GM18519 (cell line): ENCODE results near the gene MAGI2.

Experiments
- ATAC-seq: cut with Tn5 transposase; IDR thresholded peaks from one replicate; pipeline ENCODE4 v1.9.1; 2021; ENCODE audit warnings: mild to moderate bottlenecking, moderate library complexity; ENCODE audit not compliant: unreplicated experiment, low FRiP score

The MAGI2 gene

GRCh38 chr7:78768859-78769258 lies 684.6 kb downstream of the MAGI2 start:
- ATAC-seq, result no peak

GRCh38 chr7:78765943-78766729 lies 687.3 kb downstream of the MAGI2 start:
- no peak for ATAC-seq

DNA sequence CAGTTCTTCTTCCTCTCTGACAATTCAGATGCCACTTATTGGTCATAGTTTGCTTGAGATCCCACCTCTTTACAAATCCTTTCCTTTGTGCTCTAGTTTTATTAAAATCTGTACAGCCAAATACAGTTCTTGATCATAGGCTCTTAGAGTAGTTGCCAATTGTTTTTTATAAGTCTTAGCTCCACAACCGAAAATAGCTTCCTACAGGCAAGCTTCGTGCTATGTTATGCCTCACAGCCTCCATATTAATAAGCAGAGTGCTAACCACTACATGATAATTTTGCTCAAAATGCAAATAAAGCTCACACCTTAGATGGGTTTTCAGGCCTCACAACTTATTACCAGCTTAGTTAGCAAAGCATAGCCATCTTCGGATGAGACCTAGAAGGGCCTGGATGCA lies 688.9 kb downstream of the MAGI2 start:
- no peak for ATAC-seq

DNA sequence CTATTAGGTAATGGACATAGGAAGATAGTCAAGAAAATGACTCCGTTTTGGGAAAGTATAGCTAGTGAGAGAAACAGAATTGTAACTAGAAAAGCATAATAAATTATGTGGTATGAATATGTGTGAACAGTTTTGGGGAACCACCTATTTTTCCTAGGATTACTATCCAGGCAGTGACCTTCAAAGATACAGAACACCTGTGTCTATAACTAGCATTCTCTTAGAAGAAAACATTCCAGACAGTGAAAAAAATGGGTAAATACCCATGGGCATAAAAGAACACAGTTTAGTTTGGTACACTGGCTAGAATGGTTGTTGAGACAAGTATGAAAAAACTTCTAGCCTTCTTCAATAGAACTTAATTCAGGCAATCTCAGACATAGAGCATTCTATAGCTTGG lies 690.8 kb downstream of the MAGI2 start:
- ATAC-seq, result no peak

DNA sequence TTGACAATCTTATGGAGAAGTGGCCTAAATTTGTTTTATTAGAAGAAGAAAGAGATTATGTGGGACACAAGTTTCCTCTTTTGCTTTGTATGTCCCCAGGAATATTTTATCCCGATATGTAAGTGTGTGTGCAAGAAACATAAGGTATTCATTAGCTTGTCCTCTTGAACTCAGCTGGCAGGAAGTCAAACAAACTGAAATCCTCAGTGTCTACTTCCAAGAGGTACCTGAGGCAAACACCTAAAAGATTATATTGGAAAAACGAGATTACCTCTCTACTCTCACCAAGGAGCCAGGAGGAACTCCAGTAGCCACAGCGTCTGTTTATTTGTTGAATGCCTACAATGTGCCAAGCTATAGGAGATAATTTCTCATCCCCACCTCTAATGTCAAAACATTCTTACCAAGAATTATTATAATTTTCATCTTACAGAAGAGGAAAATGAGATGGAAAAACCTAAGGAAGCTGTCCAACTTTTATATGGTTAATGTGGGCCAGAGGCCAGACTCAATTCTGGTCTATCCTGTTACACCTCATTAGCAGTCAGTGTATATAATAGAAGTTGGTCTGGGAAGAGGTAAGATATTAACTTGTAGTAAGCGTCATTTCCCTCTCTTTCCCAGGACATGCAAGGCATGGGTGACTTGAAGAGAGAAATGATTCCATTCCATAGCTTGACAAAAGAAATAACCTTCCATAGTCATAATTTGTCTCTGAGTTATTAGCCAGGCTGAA lies 692.7 kb downstream of the MAGI2 start:
- ATAC-seq, result no peak

GRCh38 chr7:78752554-78752953 lies 700.9 kb downstream of the MAGI2 start:
- no peak for ATAC-seq

- ATAC-seq, result no peak
Observed at GRCh38 chr7:78751253-78751652, 702.2 kb downstream of the MAGI2 start.

GRCh38 chr7:78749052-78749746 lies 704.3 kb downstream of the MAGI2 start:
- no peak for ATAC-seq

DNA sequence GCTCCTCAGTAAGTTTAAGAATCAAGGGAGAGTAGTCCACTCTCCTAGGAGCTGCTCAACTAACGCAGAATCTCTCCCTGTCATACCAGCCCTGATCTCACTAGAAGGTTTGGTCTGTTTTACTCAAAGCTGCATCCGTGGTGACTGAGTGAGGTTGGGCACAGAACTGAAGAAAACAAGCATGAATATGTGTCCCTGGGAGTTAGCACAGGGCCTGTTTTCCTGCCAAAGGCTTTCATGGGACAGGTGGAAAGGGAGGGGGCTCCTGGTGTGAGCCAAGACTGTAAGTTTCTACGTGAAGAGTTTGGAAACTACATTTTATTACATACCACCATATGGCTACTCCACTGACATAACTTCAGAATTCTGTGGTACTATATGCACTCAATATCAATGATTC lies 705.9 kb downstream of the MAGI2 start:
- ATAC-seq, result no peak

DNA sequence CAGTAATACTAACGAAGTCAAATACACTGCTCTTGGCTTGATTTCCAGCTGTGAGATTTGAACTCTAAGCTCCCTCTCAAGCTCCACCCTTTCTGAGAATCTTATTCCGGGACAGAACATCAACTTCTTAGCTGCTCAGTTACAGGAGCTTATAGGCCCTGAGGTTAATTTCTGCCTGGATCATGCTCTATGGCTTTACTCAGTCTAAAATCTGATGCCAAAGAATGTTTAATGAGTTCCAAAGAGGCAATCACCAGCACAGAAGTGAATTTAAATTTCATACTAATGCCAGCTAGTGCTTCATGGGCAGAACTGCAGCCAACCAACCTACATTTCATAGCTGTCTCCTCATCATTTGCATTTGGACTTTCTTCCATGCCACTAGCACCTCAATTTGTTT lies 707.2 kb downstream of the MAGI2 start:
- ATAC-seq, result no peak

- ATAC-seq, result no peak
Observed at GRCh38 chr7:78742694-78743093, 710.8 kb downstream of the MAGI2 start.

GRCh38 chr7:78736548-78736947 lies 716.9 kb downstream of the MAGI2 start:
- ATAC-seq, result no peak

DNA sequence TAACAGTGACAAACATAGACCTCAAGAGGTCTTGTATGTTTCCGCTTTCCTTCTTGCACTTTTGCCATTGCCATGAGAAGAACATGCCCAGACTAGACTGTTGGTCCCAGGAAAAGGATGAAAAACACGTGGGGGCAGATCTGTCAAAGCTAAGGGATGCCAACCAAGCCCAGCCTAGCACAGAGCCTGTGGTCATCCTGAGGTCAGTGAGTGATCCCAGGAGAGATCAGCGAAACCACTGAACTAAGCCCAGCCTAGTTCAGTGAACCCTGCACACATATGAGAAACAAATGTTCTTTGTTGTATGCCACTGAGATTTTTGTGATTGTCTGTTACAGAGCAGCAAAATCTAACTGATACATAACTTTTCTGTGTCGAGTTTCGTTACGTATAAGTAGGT lies 718.8 kb downstream of the MAGI2 start:
- ATAC-seq, result no peak

DNA sequence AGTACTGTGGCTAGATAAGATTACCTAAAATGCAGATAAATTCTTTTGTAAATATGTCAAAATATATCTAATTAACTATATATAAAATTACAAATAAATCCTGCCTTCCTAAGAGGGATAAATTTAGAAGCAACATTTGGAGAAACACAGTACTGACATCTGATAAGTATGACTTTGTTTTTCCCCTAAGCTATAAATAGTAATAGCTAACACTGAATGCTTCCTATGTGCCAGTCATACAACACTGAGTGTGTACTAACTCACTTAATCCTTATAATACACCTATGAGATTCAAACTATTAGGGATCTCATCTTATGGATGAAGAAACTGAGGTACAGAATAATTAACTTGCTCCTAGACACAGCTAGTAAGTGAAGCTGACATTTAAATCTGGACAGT lies 733.4 kb downstream of the MAGI2 start:
- ATAC-seq, result no peak

DNA sequence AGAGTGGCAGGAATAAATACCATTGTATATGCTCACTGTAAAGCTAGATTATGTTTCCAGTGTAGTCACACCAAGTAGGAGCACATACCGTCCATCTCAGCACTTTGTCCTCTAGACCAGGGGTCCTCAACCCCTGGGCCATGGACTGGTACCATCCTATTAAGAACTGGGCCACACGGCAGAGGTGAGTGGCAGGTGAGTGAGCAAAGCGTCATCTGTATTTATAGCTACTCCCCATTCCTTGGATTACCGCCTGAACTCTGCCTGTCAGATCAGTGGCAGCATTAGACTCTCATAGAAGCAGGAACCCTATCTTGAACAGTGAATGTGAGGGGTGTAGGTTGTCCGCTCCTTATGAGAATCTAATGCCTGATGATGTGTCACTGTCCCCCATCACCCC lies 735.3 kb downstream of the MAGI2 start:
- ATAC-seq, result no peak

- ATAC-seq, result no peak
Observed at GRCh38 chr7:78716876-78717275, 736.6 kb downstream of the MAGI2 start.

DNA sequence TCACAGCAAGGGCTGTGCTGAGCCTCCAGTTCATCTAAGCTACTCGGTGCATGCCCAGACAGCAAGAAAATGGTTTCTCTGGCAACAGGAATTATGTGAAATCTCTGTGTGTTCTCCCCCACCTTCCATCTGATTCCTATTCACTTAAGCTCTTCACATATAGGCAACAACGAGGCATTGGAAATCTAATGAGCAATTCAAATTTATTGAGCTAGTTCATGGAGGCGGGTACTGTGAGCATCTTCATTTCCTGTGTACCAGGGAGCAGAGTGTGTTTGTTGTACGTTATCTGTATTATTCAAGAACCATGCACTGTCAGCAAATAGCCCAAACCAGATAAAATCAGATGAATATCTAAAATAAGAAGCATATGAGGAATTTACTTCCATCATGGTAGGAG lies 739.1 kb downstream of the MAGI2 start:
- no peak for ATAC-seq

DNA sequence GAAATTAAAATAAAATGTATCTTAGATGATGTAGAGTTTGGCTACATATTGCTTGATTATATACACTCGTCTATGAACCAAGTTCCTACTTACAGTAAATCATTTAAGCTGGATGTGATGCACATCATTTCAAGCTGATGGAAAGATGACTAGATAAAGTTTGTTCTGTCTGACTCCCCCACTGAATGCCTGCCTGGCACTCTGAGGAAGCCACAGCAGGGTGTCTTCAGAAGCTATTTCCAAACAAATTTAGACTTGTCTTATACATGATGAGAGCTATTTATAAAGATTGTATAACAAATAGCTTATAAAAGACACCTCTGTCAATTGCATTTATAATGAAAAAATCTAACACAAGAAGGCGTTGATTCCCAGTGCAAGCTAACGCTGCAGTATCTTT lies 741.4 kb downstream of the MAGI2 start:
- no peak for ATAC-seq

DNA sequence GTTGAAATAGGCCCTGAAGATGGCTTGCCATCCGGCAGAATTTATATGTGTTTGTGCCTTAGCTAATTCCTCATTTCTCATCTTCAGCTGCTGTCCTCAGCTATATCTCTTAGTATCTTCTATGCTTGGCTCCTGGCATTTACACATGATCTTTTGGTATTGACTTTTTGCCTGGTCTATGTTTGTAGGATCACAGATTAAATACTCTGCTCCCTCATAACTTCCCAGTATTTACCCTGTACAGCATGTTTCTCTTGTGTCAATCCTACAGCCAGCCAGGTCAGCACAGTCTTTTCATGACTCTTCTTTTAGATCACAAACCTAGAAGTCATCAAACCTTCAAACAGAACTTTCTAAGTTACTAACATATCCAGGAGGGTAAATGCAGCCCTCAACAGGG lies 743.8 kb downstream of the MAGI2 start:
- ATAC-seq, result no peak

- no peak for ATAC-seq
Observed at GRCh38 chr7:78704504-78704903, 749.0 kb downstream of the MAGI2 start.

DNA sequence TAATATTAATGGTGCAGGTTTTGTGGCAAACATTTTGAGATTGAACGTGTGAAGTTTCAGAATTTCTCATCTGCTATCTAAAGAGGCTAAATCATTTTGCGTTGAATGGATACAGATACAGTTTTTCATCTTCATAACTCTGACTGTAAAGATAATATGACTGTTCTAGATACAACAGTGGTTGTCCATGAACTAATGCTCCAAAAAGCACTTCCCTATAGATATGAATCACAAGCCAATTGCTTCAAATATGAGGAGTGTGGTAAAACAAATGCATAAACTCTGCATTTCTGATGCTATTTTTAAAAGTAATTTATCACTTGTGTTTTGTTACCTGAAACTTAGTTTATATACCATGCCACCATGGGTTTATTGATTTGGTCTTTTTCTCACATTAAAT lies 750.1 kb downstream of the MAGI2 start:
- ATAC-seq, result no peak

- no peak for ATAC-seq
Observed at GRCh38 chr7:78702770-78703169, 750.7 kb downstream of the MAGI2 start.
